Psoas muscle (tissue), 8 donors: Measurements from ENCODE around the gene DAB1. TPM values are rescaled to one million over a fixed set of nuclear protein-coding genes. Genes with fewer than 3 reads are reported as not detected.

Experiments
- ATAC-seq, 4 donors: fragments of 200-7000 bp; cut with Tn5 transposase; one replicate each; pipeline ENCODE4 v1.9.1; 2020; ENCODE audit warnings: moderate library complexity in 3 of 4, mild to moderate bottlenecking in 2 of 4
- DNase-seq, 2 donors: peaks; one replicate each; pipeline ENCODE4 v3.0.0-alpha.2; 2020
- H3K27ac ChIP-seq: fragments of 200-600 bp; one replicate; pipeline ENCODE4 v1.8.0; 2022
- H3K27me3 ChIP-seq, 3 donors: fragments of 200-600 bp in 1 of 3; one replicate each; pipeline versions ENCODE4 v1.6.1 to v1.8.0; 2013 to 2022; ENCODE audit warnings: low read length in 2 of 3, mild to moderate bottlenecking in 2 of 3, moderate library complexity in 1 of 3; ENCODE audit not compliant: insufficient read depth in 3 of 3
- H3K36me3 ChIP-seq, 2 donors: fragments of 200-600 bp in 1 of 2; one replicate each; pipeline versions ENCODE4 v1.6.1 to v1.8.0; 2013 to 2022; ENCODE audit warnings: low read depth in 1 of 2, mild to moderate bottlenecking in 1 of 2, moderate library complexity in 1 of 2; ENCODE audit not compliant: insufficient read depth in 1 of 2
- H3K4me1 ChIP-seq: fragments of 200-600 bp; one replicate; pipeline ENCODE4 v1.8.0; 2022
- H3K4me3 ChIP-seq: fragments of 200-600 bp; one replicate; pipeline ENCODE4 v1.8.0; 2022; ENCODE audit warnings: mild to moderate bottlenecking
- H3K9me3 ChIP-seq: fragments of 200-600 bp; one replicate; pipeline ENCODE4 v1.8.0; 2022
- CTCF ChIP-seq: fragments of 200-600 bp; IDR thresholded peaks from one replicate; pipeline ENCODE4 v1.8.0; 2022; ENCODE audit warnings: antibody characterized with exemption
- WGBS, 3 donors: extraction: QIAGEN DNeasy Blood & Tissue Kit; methylation state at CpG; one replicate each; pipeline versions ENCODE4 v1.1.6 to v1.1.7; 2013; 5-methylcytosine and 5-hydroxymethylcytosine counted together
- intact Hi-C, 2 donors: fragments of 100-400 bp; cut with DNase I; formaldehyde crosslinking; loops; one replicate each; pipeline versions ENCODE4 v1.11.0 to v1.14.2; 2022
- long read RNA-seq, 2 donors: library from polyadenylated mRNA; unstranded; transcript quantifications; one replicate each; pipeline ENCODE4 v2.0.0, GENCODE V29; 2021
- polyA plus RNA-seq, 3 donors: library from polyadenylated mRNA; stranded (reverse); fragments of 200-250 nt; gene quantifications; one replicate each; pipeline ENCODE4 v1.2.3, GENCODE V29; 2013
- total RNA-seq, 4 donors: library from RNA; stranded (reverse); fragmentation: NEBNext Ultra II Directional in 2 of 4; extraction: Animal tissue kit (Norgen Biotek cat#: 25700) in 2 of 4; gene quantifications; one replicate each; pipeline versions ENCODE4 v1.2.1 to v1.2.4, GENCODE V29; 2021 to 2023
- donor health status: healthy with polysubstance abuse.
- donor health status: DM: no; HTN: no; CAD: no; lungs with moderate emphysema.
- donor health status: Bipolar disorder and iron deficiency.
- donor health status: healthy.
- donor health status: DM: yes; HTN: yes; CAD: no.
- donor health status: DM: no; HTN: no; CAD: no.
- donor health status: DM: no; HTN: no; CAD: no.
- donor health status: DM: yes; HTN: yes; CAD: no.

The DAB1 gene
- total RNA-seq (under 1 TPM; 0.08 to 0.28 (median 0.11) TPM), polyA plus RNA-seq (under 1 TPM in 2 of 3 donors, not detected in 1; 0.04 to 0.05 TPM)
- long read RNA-seq, donor 1, partial matches to known transcripts = 0 of 1 reads
- long read RNA-seq, donor 1, other reads (novel, unspliced or antisense) = 1 of 1 reads
- long read RNA-seq, donor 2 = 0 reads

- intact Hi-C loops = loop anchor here (5.0 to 10.0 kb wide), 3 partner anchors 621 to 731 kb away; no protein-coding TSS in a partner anchor
- WGBS, 3 donors = 0 to 1% (median 1%) methylated on average over 18 to 60 of the region's 64 CpGs
- no peak within 1 kb of the TSS for H3K27ac ChIP-seq
- no peaks in the 10 kb centered on the region for H3K9me3 ChIP-seq
- TF ChIP-seq CTCF = no peak
- ATAC-seq = peak in 2 of 4 donors; percentile 30 to 36
- H3K27me3 ChIP-seq = peaks cover 3 to 67% (median 9%) of the 10 kb centered on the region in 3 donors
- DNase-seq = no peak
- no peaks in the 10 kb centered on the region for H3K36me3 ChIP-seq
- peak within 1 kb of the TSS; percentile 61 for H3K4me3 ChIP-seq
- H3K4me1 ChIP-seq = no peaks in the 10 kb centered on the region
Measured at GRCh38 chr1:57423656-57424211, at the start of gene DAB1. Gene DAB1, minus strand, starts transcription at chr1:57424060. Its CDS starts 133,030 bp downstream, at chr1:57291030.

DNA sequence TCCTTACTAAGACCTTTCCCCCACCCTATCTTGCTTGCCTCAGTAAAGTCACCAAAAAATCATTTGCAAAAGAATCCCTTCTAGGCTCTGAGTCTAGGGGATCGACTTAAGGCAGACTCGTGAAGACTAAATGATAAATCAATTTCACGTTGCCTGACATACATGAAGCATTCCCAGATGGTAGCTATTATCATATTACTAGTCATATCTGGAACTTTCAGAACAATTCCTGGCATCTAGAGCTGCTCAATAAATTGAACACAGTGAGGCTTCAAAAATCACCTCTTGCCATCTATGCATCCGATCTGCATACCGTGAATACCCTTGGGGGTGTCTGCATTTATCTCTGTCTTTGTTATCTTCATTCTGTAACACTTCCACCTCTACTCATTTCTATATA is 49.6 kb upstream of the DAB1 start:
- WGBS, 3 donors = 50 to 54% (median 51%) methylated on average over 5 of the region's 5 CpGs
- Histone ChIP-seq H3K4me3 (no peak overlapping the region), H3K27ac (no peak overlapping the region), H3K9me3 (no peaks in the 10 kb centered on the region), H3K27me3 (no peaks in the 10 kb centered on the region), H3K36me3 (no peaks in the 10 kb centered on the region), H3K4me1 (no peaks in the 10 kb centered on the region)
- ATAC-seq (no peak), DNase-seq (no peak)
- no peak for TF ChIP-seq CTCF
- intact Hi-C loops = no loop called here

DNA sequence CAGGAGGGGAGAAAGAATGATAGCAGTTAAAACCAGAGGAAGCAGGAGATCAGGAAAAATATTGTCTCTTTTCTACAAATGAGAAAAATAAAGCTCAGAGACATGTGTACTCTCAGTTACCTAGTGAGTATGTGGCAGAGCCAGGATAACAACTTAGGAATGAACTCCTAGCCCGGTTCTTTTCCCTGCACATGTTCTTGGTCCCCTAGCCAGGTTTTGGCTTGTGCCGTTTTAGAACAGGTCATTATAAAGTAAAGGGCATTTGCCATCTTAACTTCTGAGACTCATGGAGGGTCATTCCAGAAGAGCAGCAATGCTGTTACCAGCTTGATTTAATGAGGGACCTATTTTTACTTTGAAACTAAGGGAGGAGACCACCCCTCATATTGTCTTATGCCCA is 48.1 kb upstream of the DAB1 start:
- TF ChIP-seq CTCF = no peak
- 88 to 89% (median 89%) methylated on average over 2 of the region's 2 CpGs for WGBS, 3 donors
- intact Hi-C loops = no loop called here
- ATAC-seq = no peak
- Histone ChIP-seq H3K4me3 (no peak overlapping the region), H3K9me3 (no peaks in the 10 kb centered on the region), H3K36me3 (no peaks in the 10 kb centered on the region), H3K27ac (no peak overlapping the region), H3K4me1 (no peaks in the 10 kb centered on the region), H3K27me3 (no peaks in the 10 kb centered on the region)
- DNase-seq = no peak

DNA sequence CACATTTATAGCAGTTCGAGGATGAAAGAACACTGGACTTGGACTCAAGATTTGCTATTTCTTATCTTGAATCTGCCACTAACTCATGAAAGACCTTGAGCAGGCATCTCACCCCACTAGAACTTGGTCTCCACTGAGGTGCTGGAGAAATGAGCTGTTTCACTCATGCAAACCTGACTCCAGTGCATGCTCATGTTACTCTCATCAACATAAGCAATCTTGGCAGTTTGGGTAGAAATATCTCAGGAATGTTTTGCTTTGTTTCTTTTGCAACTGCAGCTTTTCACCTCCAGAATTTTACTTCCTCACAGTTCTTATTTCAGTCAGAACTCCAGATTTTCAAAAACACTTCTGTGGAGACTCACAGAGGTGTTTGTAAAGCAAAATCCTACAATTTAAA is 46.2 kb upstream of the DAB1 start:
- H3K9me3 ChIP-seq = no peaks in the 10 kb centered on the region
- no peaks in the 10 kb centered on the region for H3K36me3 ChIP-seq
- no peaks in the 10 kb centered on the region for H3K4me1 ChIP-seq
- WGBS, 3 donors = 78 to 95% (median 79%) methylated on average over 1 of the region's 1 CpG
- TF ChIP-seq CTCF = no peak
- ATAC-seq (no peak), DNase-seq (no peak)
- H3K4me3 ChIP-seq = no peak overlapping the region
- H3K27me3 ChIP-seq = no peaks in the 10 kb centered on the region
- no peak overlapping the region for H3K27ac ChIP-seq
- intact Hi-C loops = no loop called here
